Esophagus squamous epithelium (tissue), 5 donors: ENCODE results near the gene KLHL6. TPM values are rescaled to one million over a fixed set of nuclear protein-coding genes. Genes with fewer than 3 reads are reported as not detected.
"Not testable (repeated sequence)": the region's sequence is repeated elsewhere in the genome, so short reads cannot be mapped to it uniquely, and the experiment has no call there.

Experiments
- DNase-seq: peaks from one replicate; lab custom pipeline; 2025; lab: John Stamatoyannopoulos, UW
- H3K27ac ChIP-seq, 4 donors: fragments of 200-600 bp; sonication (generic); one replicate each; pipeline ENCODE4 v1.5.1; 2016 to 2019; ENCODE audit warnings: mild to moderate bottlenecking in 1 of 4
- H3K27me3 ChIP-seq, 4 donors: fragments of 200-600 bp; sonication (generic); 1 replicate in 3 of 4; 2 replicates in 1 of 4; pipeline versions ENCODE4 v1.5.1 to v1.6.0; 2017 to 2021; ENCODE audit warnings: antibody characterized with exemption in 1 of 4
- H3K36me3 ChIP-seq, 3 donors: fragments of 200-600 bp; sonication (generic); one replicate each; pipeline ENCODE4 v1.5.1; 2016 to 2019
- H3K4me1 ChIP-seq, 3 donors: fragments of 200-600 bp; sonication (generic); one replicate each; pipeline ENCODE4 v1.5.1; 2017 to 2019
- H3K4me3 ChIP-seq, 4 donors: fragments of 200-600 bp; sonication (generic); 1 replicate in 3 of 4; 2 replicates in 1 of 4; pipeline ENCODE4 v1.5.1; 2016 to 2019; ENCODE audit warnings: mild to moderate bottlenecking in 2 of 4, moderate library complexity in 1 of 4
- H3K9me3 ChIP-seq, 3 donors: fragments of 200-600 bp; sonication (generic); one replicate each; pipeline ENCODE4 v1.5.1; 2016 to 2019
- POLR2A ChIP-seq, 4 donors: fragments of 450-650 bp; IDR thresholded peaks; one replicate each; pipeline ENCODE4 v1.6.1; 2017; ENCODE audit warnings: antibody characterized with exemption in 4 of 4, mild to moderate bottlenecking in 4 of 4, moderate library complexity in 3 of 4
- WGBS, 2 donors: methylation state at CpG; one replicate each; pipeline ENCODE4 v1.1.5; 2018; 5-methylcytosine and 5-hydroxymethylcytosine counted together
- intact Hi-C: fragments of 100-400 bp; cut with DNase I; formaldehyde crosslinking; loops from one replicate; pipeline ENCODE4 v1.15.0; 2022
- total RNA-seq, 4 donors: library from RNA; depleted of rRNA; stranded (reverse); fragments of >200 nt; gene quantifications; one replicate each; pipeline ENCODE4 v1.1.0, GENCODE V29; 2016
- TF ChIP-seq, protein P1 (sequence below), 6 experiments: fragments of 450-650 bp in 4 of 6; fragments of 200-600 bp in 2 of 6; sonication (generic) in 2 of 6; IDR thresholded peaks; one replicate each; pipeline ENCODE4 v1.5.1; 2016 to 2019; ENCODE audit warnings: antibody characterized with exemption in 6 of 6, mild to moderate bottlenecking in 4 of 6, moderate library complexity in 4 of 6
- donor health status: DM: yes; HTN: yes; CAD: no.

KLHL6 gene
- total RNA-seq, 4 donors from 2014 or later = 0.66 to 2.7 (median 1.8) TPM; not detected in 1

- Histone ChIP-seq H3K27ac (peak overlapping the region in 2 of 4 donors; percentile 6 to 29), H3K36me3 (no peaks in the 10 kb centered on the region), H3K9me3 (no peaks in the 10 kb centered on the region), H3K4me3 (no peak overlapping the region), H3K4me1 (no peaks in the 10 kb centered on the region), H3K27me3 (no peaks in the 10 kb centered on the region)
- TF ChIP-seq POLR2A (IDR thresholded peaks at IDR 0.05) = no peak
- 74 to 86% methylated on average over 9 to 11 of the region's 12 CpGs for WGBS, 2 donors
- DNase-seq = no peak
- intact Hi-C loops = no loop called here
These were observed 27.8 kb downstream of the KLHL6 start for GRCh38 chr3:183527428-183528379.

DNA sequence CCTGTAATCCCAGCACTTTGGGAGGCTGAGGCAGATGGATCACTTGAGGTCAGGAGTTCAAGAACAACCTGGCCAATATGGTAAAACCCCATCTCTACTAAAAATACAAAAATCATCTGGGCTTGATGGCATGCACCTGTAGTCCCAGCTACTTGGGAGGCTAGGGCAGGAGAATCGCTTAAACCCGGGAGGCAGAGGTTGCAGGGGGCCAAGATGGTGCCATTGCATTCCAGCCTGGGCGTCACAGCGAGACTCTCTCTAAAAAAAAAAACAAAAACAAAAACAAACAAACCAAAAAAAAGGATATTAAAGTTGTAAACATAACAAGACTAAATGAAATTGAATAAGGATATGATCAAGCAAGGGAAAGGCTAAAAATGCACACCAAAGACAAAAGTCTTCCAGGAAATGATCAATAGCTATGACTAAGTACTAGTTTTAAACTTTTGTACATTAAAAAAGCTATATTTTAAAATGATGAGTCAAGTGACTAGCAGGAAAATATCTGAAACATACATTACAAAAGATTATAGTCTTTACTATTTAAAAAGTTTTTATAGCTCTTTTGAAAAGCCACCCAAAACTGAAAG is 28.6 kb downstream of the KLHL6 start:
- intact Hi-C loops = no loop called here
- no peaks in the 10 kb centered on the region for H3K9me3 ChIP-seq
- H3K27ac ChIP-seq = no peak overlapping the region
- no peaks in the 10 kb centered on the region for H3K36me3 ChIP-seq
- WGBS, 2 donors = 95 to 97% methylated on average over 4 of the region's 4 CpGs
- no peak for DNase-seq
- TF ChIP-seq POLR2A (IDR thresholded peaks at IDR 0.05) = no peak
- TF ChIP-seq, protein P1, sequence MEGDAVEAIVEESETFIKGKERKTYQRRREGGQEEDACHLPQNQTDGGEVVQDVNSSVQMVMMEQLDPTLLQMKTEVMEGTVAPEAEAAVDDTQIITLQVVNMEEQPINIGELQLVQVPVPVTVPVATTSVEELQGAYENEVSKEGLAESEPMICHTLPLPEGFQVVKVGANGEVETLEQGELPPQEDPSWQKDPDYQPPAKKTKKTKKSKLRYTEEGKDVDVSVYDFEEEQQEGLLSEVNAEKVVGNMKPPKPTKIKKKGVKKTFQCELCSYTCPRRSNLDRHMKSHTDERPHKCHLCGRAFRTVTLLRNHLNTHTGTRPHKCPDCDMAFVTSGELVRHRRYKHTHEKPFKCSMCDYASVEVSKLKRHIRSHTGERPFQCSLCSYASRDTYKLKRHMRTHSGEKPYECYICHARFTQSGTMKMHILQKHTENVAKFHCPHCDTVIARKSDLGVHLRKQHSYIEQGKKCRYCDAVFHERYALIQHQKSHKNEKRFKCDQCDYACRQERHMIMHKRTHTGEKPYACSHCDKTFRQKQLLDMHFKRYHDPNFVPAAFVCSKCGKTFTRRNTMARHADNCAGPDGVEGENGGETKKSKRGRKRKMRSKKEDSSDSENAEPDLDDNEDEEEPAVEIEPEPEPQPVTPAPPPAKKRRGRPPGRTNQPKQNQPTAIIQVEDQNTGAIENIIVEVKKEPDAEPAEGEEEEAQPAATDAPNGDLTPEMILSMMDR (IDR thresholded peaks at IDR 0.05) = no peak
- no peaks in the 10 kb centered on the region for H3K27me3 ChIP-seq
- no peak overlapping the region for H3K4me3 ChIP-seq
- H3K4me1 ChIP-seq = no peaks in the 10 kb centered on the region

GRCh38 chr3:183524476-183524875 is 31.0 kb downstream of the KLHL6 start:
- no peak for DNase-seq
- peaks cover 0 to under 1% (median 0%) of the 10 kb centered on the region in 4 donors for H3K27me3 ChIP-seq
- no peak for TF ChIP-seq POLR2A (IDR thresholded peaks at IDR 0.05)
- TF ChIP-seq, protein P1 (IDR thresholded peaks at IDR 0.05) = no peak
- no peaks in the 10 kb centered on the region for H3K4me1 ChIP-seq
- WGBS, 2 donors = 69 to 87% methylated on average over 3 to 5 of the region's 6 CpGs
- H3K9me3 ChIP-seq = no peaks in the 10 kb centered on the region
- H3K36me3 ChIP-seq = no peaks in the 10 kb centered on the region
- H3K4me3 ChIP-seq = no peak overlapping the region
- intact Hi-C loops = no loop called here
- H3K27ac ChIP-seq = no peak overlapping the region

DNA sequence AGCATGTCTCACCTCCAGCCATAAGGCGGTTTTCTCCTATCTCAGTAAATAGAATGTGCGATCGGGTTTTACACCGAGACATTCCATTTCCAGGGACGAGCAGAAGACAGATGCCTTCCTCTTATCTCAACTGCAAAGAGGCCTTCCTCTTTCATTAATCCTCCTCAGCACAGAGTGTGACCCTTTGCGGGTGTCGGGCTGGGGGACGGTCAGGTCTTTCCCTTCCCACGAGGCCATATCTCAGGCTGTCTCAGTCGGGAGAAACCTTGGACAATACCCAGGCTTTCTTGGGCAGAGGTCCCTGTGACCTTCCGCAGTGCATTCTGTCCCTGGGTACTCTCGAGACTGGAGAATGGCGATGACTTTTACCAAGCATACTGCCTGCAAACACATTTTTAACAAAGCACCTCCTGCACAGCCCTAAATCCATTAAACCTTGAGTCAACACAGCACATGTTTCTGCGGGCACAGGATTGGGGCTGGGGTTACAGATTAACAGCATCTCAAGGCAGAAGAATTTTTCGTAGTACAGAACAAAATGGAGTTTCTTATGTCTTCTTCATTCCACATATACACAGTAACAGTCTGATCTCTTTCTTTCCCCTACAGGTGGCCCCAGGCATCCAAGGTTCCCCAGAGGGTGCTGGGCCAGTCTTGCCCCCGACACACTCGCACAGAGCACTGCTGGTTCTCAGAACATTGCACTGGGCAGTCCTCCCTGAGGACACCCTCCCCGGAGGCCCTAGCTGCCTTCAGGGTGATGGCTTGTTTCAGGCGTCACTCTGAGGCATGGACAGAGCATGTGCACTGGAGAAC is 34.6 kb downstream of the KLHL6 start:
- H3K27ac ChIP-seq, intact Hi-C loops, H3K9me3 ChIP-seq, DNase-seq, H3K4me3 ChIP-seq, H3K36me3 ChIP-seq, H3K4me1 ChIP-seq: not testable (repeated sequence)
- WGBS, 2 donors = 37 to 64% methylated on average over 17 to 18 of the region's 19 CpGs
- H3K27me3 ChIP-seq = peaks cover 0 to 29% (median 0%) of the 10 kb centered on the region in 4 donors

DNA sequence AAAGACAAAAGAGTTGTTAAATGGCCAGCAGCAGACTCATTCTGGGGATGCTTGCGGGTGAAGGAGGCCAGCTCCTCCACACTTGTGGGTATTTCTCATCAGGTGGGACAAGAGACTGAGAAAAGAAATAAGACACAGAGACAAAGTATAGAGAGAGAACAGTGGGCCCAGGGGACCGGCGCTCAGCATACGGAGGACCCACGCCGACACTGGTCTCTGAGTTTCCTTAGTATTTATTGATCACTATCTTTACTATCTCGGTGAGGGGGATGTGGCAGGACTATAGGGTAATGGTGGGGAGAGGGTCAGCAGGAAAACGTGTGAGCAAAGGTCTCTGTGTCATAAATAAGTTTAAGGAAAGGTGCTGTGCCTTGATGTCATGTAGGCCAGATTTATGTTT is 35.2 kb downstream of the KLHL6 start:
- intact Hi-C loops = not testable (repeated sequence)

DNA sequence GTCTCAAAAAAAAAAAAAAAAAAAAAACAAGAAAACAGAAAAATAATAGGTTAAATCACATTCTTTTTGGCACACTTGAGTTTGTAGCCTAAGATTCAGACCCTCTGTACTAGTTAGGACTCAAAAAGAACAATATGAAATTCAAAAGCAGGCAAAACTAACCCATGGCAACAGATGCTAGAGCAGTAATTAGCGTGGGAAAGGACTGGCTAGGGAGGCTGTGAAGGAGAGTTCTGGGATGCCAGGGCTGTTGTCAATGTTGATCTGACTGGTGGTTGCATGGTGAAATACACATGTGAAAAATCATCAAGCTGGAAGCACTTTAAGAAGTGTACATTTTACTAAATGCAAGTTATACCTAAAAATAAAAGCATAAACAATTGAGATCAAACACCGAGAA is 35.6 kb downstream of the KLHL6 start:
- Histone ChIP-seq H3K9me3 (no peaks in the 10 kb centered on the region), H3K36me3 (no peaks in the 10 kb centered on the region), H3K27me3 (peaks cover 0 to 39% (median 0%) of the 10 kb centered on the region in 4 donors), H3K4me3 (no peak overlapping the region), H3K4me1 (no peaks in the 10 kb centered on the region), H3K27ac (no peak overlapping the region)
- intact Hi-C loops = no loop called here
- 90 to 97% methylated on average over 2 of the region's 2 CpGs for WGBS, 2 donors
- DNase-seq = no peak
- TF ChIP-seq, protein P1 (IDR thresholded peaks at IDR 0.05) = no peak
- no peak for TF ChIP-seq POLR2A (IDR thresholded peaks at IDR 0.05)

More for the DNA sequence above, 35.2 kb downstream of the KLHL6 start:
- not testable (repeated sequence) for H3K27ac ChIP-seq, H3K4me1 ChIP-seq, H3K36me3 ChIP-seq, DNase-seq, H3K4me3 ChIP-seq, H3K9me3 ChIP-seq
- 75 to 78% methylated on average over 8 of the region's 8 CpGs for WGBS, 2 donors
- H3K27me3 ChIP-seq = peaks cover 0 to 35% (median 0%) of the 10 kb centered on the region in 4 donors
